Measurements from ENCODE around the gene UST. TPM values are rescaled to one million over a fixed set of nuclear protein-coding genes. Genes with fewer than 3 reads are reported as not detected.
A peak's percentile ranks its signal among the peaks of the same experiment; 100 is the strongest.

The UST gene
- polyA plus RNA-seq, 4 donors = 0.81 to 4.0 (median 1.4) TPM; not detected in 1

GRCh38 chr6:149062653-149063348, 316.0 kb downstream of the UST start:
- FAIRE-seq (no peak), DNase-seq (no peak)
- Histone ChIP-seq H3K27ac (ENCODE audit: low read depth in 1 of 3, low read length in 2 of 3) (peak overlapping the region in 1 of 3 donors; percentile 37), H3K9me3 (ENCODE audit: control insufficient read depth in 2 of 2, insufficient read depth in 1 of 2, low read depth in 1 of 2, low read length in 1 of 2) (no peaks in the 10 kb centered on the region), H3K36me3 (ENCODE audit: control insufficient read depth in 3 of 3, insufficient read depth in 2 of 3, low read depth in 1 of 3, low read length in 3 of 3) (no peaks in the 10 kb centered on the region), H3K27me3 (ENCODE audit: control insufficient read depth in 3 of 3, insufficient read depth in 3 of 3, low read length in 3 of 3) (no peaks in the 10 kb centered on the region), H3K4me3 (ENCODE audit: low read depth in 1 of 3, low read length in 3 of 3) (no peak overlapping the region), H3K4me1 (ENCODE audit: control insufficient read depth in 3 of 3, insufficient read depth in 2 of 3, low read depth in 1 of 3, low read length in 2 of 3) (peaks cover 0 to 7% (median 5%) of the 10 kb centered on the region in 3 donors)
- 81 to 96% (median 94%) methylated on average over 5 of the region's 5 CpGs for WGBS, 3 donors

GRCh38 chr6:149063468-149063867, 316.6 kb downstream of the UST start:
- Histone ChIP-seq H3K9me3 (ENCODE audit: control insufficient read depth in 2 of 2, insufficient read depth in 1 of 2, low read depth in 1 of 2, low read length in 1 of 2) (no peaks in the 10 kb centered on the region), H3K4me1 (ENCODE audit: control insufficient read depth in 3 of 3, insufficient read depth in 2 of 3, low read depth in 1 of 3, low read length in 2 of 3) (peaks cover 0 to 7% (median 5%) of the 10 kb centered on the region in 3 donors), H3K36me3 (ENCODE audit: control insufficient read depth in 3 of 3, insufficient read depth in 2 of 3, low read depth in 1 of 3, low read length in 3 of 3) (no peaks in the 10 kb centered on the region), H3K27ac (ENCODE audit: low read depth in 1 of 3, low read length in 2 of 3) (peak overlapping the region in 1 of 3 donors; percentile 22), H3K27me3 (ENCODE audit: control insufficient read depth in 3 of 3, insufficient read depth in 3 of 3, low read length in 3 of 3) (no peaks in the 10 kb centered on the region), H3K4me3 (ENCODE audit: low read depth in 1 of 3, low read length in 3 of 3) (no peak overlapping the region)
- FAIRE-seq (no peak), DNase-seq (no peak)
- WGBS, 3 donors = 83 to 95% (median 93%) methylated on average over 3 of the region's 3 CpGs

GRCh38 chr6:149064001-149064659, 317.3 kb downstream of the UST start:
- DNase-seq (no peak), FAIRE-seq (no peak)
- H3K27me3 ChIP-seq (ENCODE audit: control insufficient read depth in 3 of 3, insufficient read depth in 3 of 3, low read length in 3 of 3) = no peaks in the 10 kb centered on the region
- no peaks in the 10 kb centered on the region for H3K36me3 ChIP-seq (ENCODE audit: control insufficient read depth in 3 of 3, insufficient read depth in 2 of 3, low read depth in 1 of 3, low read length in 3 of 3)
- peaks cover 0 to 7% (median 5%) of the 10 kb centered on the region in 3 donors for H3K4me1 ChIP-seq (ENCODE audit: control insufficient read depth in 3 of 3, insufficient read depth in 2 of 3, low read depth in 1 of 3, low read length in 2 of 3)
- H3K4me3 ChIP-seq (ENCODE audit: low read depth in 1 of 3, low read length in 3 of 3) = no peak overlapping the region
- H3K9me3 ChIP-seq (ENCODE audit: control insufficient read depth in 2 of 2, insufficient read depth in 1 of 2, low read depth in 1 of 2, low read length in 1 of 2) = no peaks in the 10 kb centered on the region
- H3K27ac ChIP-seq (ENCODE audit: low read depth in 1 of 3, low read length in 2 of 3) = no peak overlapping the region
- WGBS, 3 donors = 85 to 89% (median 87%) methylated on average over 5 of the region's 5 CpGs

- Histone ChIP-seq H3K27me3 (ENCODE audit: control insufficient read depth in 3 of 3, insufficient read depth in 3 of 3, low read length in 3 of 3) (no peaks in the 10 kb centered on the region), H3K4me3 (ENCODE audit: low read depth in 1 of 3, low read length in 3 of 3) (no peak overlapping the region), H3K4me1 (ENCODE audit: control insufficient read depth in 3 of 3, insufficient read depth in 2 of 3, low read depth in 1 of 3, low read length in 2 of 3) (peaks cover 0 to 7% (median 5%) of the 10 kb centered on the region in 3 donors), H3K36me3 (ENCODE audit: control insufficient read depth in 3 of 3, insufficient read depth in 2 of 3, low read depth in 1 of 3, low read length in 3 of 3) (no peaks in the 10 kb centered on the region), H3K9me3 (ENCODE audit: control insufficient read depth in 2 of 2, insufficient read depth in 1 of 2, low read depth in 1 of 2, low read length in 1 of 2) (no peaks in the 10 kb centered on the region), H3K27ac (ENCODE audit: low read depth in 1 of 3, low read length in 2 of 3) (no peak overlapping the region)
- DNase-seq (no peak), FAIRE-seq (no peak)
- 82 to 91% (median 85%) methylated on average over 7 of the region's 7 CpGs for WGBS, 3 donors
Observed at GRCh38 chr6:149064660-149065015, 317.8 kb downstream of the UST start.

GRCh38 chr6:149065121-149065520, 318.3 kb downstream of the UST start:
- FAIRE-seq = no peak
- H3K27ac ChIP-seq (ENCODE audit: low read depth in 1 of 3, low read length in 2 of 3) = no peak overlapping the region
- 79 to 95% (median 93%) methylated on average over 4 of the region's 4 CpGs for WGBS, 3 donors

GRCh38 chr6:149065658-149066556, 319.1 kb downstream of the UST start:
- DNase-seq (peak in 1 of 2 donors; percentile 64), FAIRE-seq (no peak)
- H3K36me3 ChIP-seq (ENCODE audit: control insufficient read depth in 3 of 3, insufficient read depth in 2 of 3, low read depth in 1 of 3, low read length in 3 of 3) = no peaks in the 10 kb centered on the region
- H3K9me3 ChIP-seq (ENCODE audit: control insufficient read depth in 2 of 2, insufficient read depth in 1 of 2, low read depth in 1 of 2, low read length in 1 of 2) = no peaks in the 10 kb centered on the region
- no peaks in the 10 kb centered on the region for H3K27me3 ChIP-seq (ENCODE audit: control insufficient read depth in 3 of 3, insufficient read depth in 3 of 3, low read length in 3 of 3)
- peaks cover 0 to 5% (median 2%) of the 10 kb centered on the region in 3 donors for H3K4me1 ChIP-seq (ENCODE audit: control insufficient read depth in 3 of 3, insufficient read depth in 2 of 3, low read depth in 1 of 3, low read length in 2 of 3)
- peak overlapping the region in 2 of 3 donors; percentile 57 to 79 for H3K27ac ChIP-seq (ENCODE audit: low read depth in 1 of 3, low read length in 2 of 3)
- no peak overlapping the region for H3K4me3 ChIP-seq (ENCODE audit: low read depth in 1 of 3, low read length in 3 of 3)
- 53 to 88% (median 75%) methylated on average over 8 of the region's 8 CpGs for WGBS, 3 donors

More at GRCh38 chr6:149065121-149065520, 318.3 kb downstream of the UST start:
- Histone ChIP-seq H3K4me1 (ENCODE audit: control insufficient read depth in 3 of 3, insufficient read depth in 2 of 3, low read depth in 1 of 3, low read length in 2 of 3) (peaks cover 0 to 7% (median 5%) of the 10 kb centered on the region in 3 donors), H3K9me3 (ENCODE audit: control insufficient read depth in 2 of 2, insufficient read depth in 1 of 2, low read depth in 1 of 2, low read length in 1 of 2) (no peaks in the 10 kb centered on the region), H3K27me3 (ENCODE audit: control insufficient read depth in 3 of 3, insufficient read depth in 3 of 3, low read length in 3 of 3) (no peaks in the 10 kb centered on the region), H3K36me3 (ENCODE audit: control insufficient read depth in 3 of 3, insufficient read depth in 2 of 3, low read depth in 1 of 3, low read length in 3 of 3) (no peaks in the 10 kb centered on the region), H3K4me3 (ENCODE audit: low read depth in 1 of 3, low read length in 3 of 3) (no peak overlapping the region)
- DNase-seq = no peak

GRCh38 chr6:149071997-149072396, 325.2 kb downstream of the UST start:
- FAIRE-seq = no peak
- 93 to 96% (median 94%) methylated on average over 4 of the region's 4 CpGs for WGBS, 3 donors

GRCh38 chr6:149074832-149075258, 328.0 kb downstream of the UST start:
- 29 to 69% (median 41%) methylated on average over 2 of the region's 2 CpGs for WGBS, 3 donors
- no peak for FAIRE-seq
- DNase-seq = no peak

More at GRCh38 chr6:149071997-149072396, 325.2 kb downstream of the UST start:
- no peak for DNase-seq
- Histone ChIP-seq H3K27ac (ENCODE audit: low read depth in 1 of 3, low read length in 2 of 3) (no peak overlapping the region), H3K4me1 (ENCODE audit: control insufficient read depth in 3 of 3, insufficient read depth in 2 of 3, low read depth in 1 of 3, low read length in 2 of 3) (no peaks in the 10 kb centered on the region), H3K27me3 (ENCODE audit: control insufficient read depth in 3 of 3, insufficient read depth in 3 of 3, low read length in 3 of 3) (no peaks in the 10 kb centered on the region), H3K36me3 (ENCODE audit: control insufficient read depth in 3 of 3, insufficient read depth in 2 of 3, low read depth in 1 of 3, low read length in 3 of 3) (peaks cover 0 to 3% (median 0%) of the 10 kb centered on the region in 3 donors), H3K9me3 (ENCODE audit: control insufficient read depth in 2 of 2, insufficient read depth in 1 of 2, low read depth in 1 of 2, low read length in 1 of 2) (no peaks in the 10 kb centered on the region), H3K4me3 (ENCODE audit: low read depth in 1 of 3, low read length in 3 of 3) (no peak overlapping the region)

More at GRCh38 chr6:149074832-149075258, 328.0 kb downstream of the UST start:
- H3K4me3 ChIP-seq (ENCODE audit: low read depth in 1 of 3, low read length in 3 of 3) = no peak overlapping the region
- H3K27me3 ChIP-seq (ENCODE audit: control insufficient read depth in 3 of 3, insufficient read depth in 3 of 3, low read length in 3 of 3) = no peaks in the 10 kb centered on the region
- H3K27ac ChIP-seq (ENCODE audit: low read depth in 1 of 3, low read length in 2 of 3) = no peak overlapping the region
- peaks cover 0 to 3% (median 0%) of the 10 kb centered on the region in 3 donors for H3K36me3 ChIP-seq (ENCODE audit: control insufficient read depth in 3 of 3, insufficient read depth in 2 of 3, low read depth in 1 of 3, low read length in 3 of 3)
- no peaks in the 10 kb centered on the region for H3K9me3 ChIP-seq (ENCODE audit: control insufficient read depth in 2 of 2, insufficient read depth in 1 of 2, low read depth in 1 of 2, low read length in 1 of 2)
- H3K4me1 ChIP-seq (ENCODE audit: control insufficient read depth in 3 of 3, insufficient read depth in 2 of 3, low read depth in 1 of 3, low read length in 2 of 3) = no peaks in the 10 kb centered on the region
